Stimulated activated memory B cell treated with anti-CD40 and anti-IgM and Interleukin-4, amounts not matched to agents 10 μg/mL and 1 μg/mL and 100 μg/mL, for 72 hours (primary cell): Measurements from ENCODE around the gene NT5C2.

Experiments used
- ATAC-seq: fragments of 150-1000 bp; cut with Tn5 transposase; 2 replicates; pipeline ENCODE4 v1.10.0; 2021
- H3K27ac Mint-ChIP-seq: one replicate; pipeline ENCODE4 v1.8.0; 2022; ENCODE audit warnings: mild to moderate bottlenecking, mixed read lengths
- H3K27me3 Mint-ChIP-seq: one replicate; pipeline ENCODE4 v1.8.0; 2022; ENCODE audit warnings: mixed read lengths
- H3K36me3 Mint-ChIP-seq: one replicate; pipeline ENCODE4 v1.8.0; 2022; ENCODE audit warnings: mixed read lengths
- H3K4me1 Mint-ChIP-seq: one replicate; pipeline ENCODE4 v1.8.0; 2022; ENCODE audit warnings: mixed read lengths
- H3K4me3 Mint-ChIP-seq: one replicate; pipeline ENCODE4 v1.8.0; 2022; ENCODE audit warnings: mild to moderate bottlenecking, moderate library complexity, mixed read lengths
- H3K9me3 Mint-ChIP-seq: one replicate; pipeline ENCODE4 v1.8.0; 2022; ENCODE audit warnings: mixed read lengths

The NT5C2 gene

GRCh38 chr10:103127241-103127640 lies 65.8 kb downstream of the NT5C2 start:
- Mint-ChIP-seq H3K36me3 (peaks cover 32% of the 10 kb centered on the region), H3K9me3 (no peaks in the 10 kb centered on the region), H3K27me3 (no peaks in the 10 kb centered on the region), H3K4me1 (peaks cover 19% of the 10 kb centered on the region), H3K4me3 (no peak overlapping the region), H3K27ac (no peak overlapping the region)
- ATAC-seq: no peak

GRCh38 chr10:103125323-103126267 lies 67.5 kb downstream of the NT5C2 start:
- peak; percentile 87 for ATAC-seq
- Mint-ChIP-seq H3K27me3 (no peaks in the 10 kb centered on the region), H3K36me3 (peaks cover 15% of the 10 kb centered on the region), H3K4me3 (peak overlapping the region; percentile 3), H3K4me1 (peaks cover 19% of the 10 kb centered on the region), H3K9me3 (no peaks in the 10 kb centered on the region), H3K27ac (peak overlapping the region; percentile 68)

DNA sequence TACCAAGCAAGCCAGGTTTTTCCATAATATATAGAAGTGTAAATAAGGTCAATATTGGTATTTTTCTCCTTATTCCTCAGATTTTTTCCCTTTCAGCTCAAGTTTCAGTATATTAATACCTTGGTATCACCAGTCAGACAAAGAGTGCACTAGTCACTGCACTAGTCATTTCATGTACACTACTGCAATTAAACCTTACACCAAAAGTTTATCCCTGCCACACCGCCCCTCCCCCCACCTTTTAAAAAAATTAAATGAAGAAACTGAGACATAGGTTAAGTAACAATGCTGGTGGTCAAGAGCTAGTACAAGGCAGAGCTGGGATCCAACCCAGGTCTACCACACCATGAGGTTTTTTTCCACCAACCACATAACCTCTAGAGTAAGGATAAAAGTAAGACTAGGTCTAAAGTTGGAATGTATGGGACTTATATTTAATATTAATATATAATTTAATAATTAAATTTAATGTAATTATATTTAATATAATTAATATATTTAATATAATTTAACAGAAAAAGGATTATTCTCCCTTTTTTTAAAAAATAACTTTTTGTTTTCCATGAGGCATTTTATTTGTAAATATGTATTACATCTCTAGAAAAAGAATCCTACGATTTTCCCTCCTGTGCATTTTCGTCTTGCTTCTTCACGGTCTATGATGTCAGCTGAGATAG lies 68.5 kb downstream of the NT5C2 start:
- H3K4me1 Mint-ChIP-seq: peaks cover 19% of the 10 kb centered on the region
- H3K36me3 Mint-ChIP-seq: peaks cover 14% of the 10 kb centered on the region
- no peak overlapping the region for H3K4me3 Mint-ChIP-seq
- no peak overlapping the region for H3K27ac Mint-ChIP-seq
- no peaks in the 10 kb centered on the region for H3K27me3 Mint-ChIP-seq
- no peak for ATAC-seq
- H3K9me3 Mint-ChIP-seq: no peaks in the 10 kb centered on the region

- no peaks in the 10 kb centered on the region for H3K27me3 Mint-ChIP-seq
- H3K27ac Mint-ChIP-seq: no peak overlapping the region
- no peak for ATAC-seq
- no peaks in the 10 kb centered on the region for H3K9me3 Mint-ChIP-seq
- H3K4me1 Mint-ChIP-seq: peaks cover 19% of the 10 kb centered on the region
- no peak overlapping the region for H3K4me3 Mint-ChIP-seq
- peaks cover 14% of the 10 kb centered on the region for H3K36me3 Mint-ChIP-seq
Observed at GRCh38 chr10:103123282-103124024, 69.6 kb downstream of the NT5C2 start.

GRCh38 chr10:103120977-103121735 lies 71.9 kb downstream of the NT5C2 start:
- Mint-ChIP-seq H3K27me3 (no peaks in the 10 kb centered on the region), H3K4me3 (no peak overlapping the region), H3K27ac (no peak overlapping the region), H3K9me3 (no peaks in the 10 kb centered on the region), H3K36me3 (peaks cover 5% of the 10 kb centered on the region), H3K4me1 (peaks cover 6% of the 10 kb centered on the region)
- no peak for ATAC-seq

GRCh38 chr10:103120546-103120945 lies 72.5 kb downstream of the NT5C2 start:
- no peaks in the 10 kb centered on the region for H3K4me1 Mint-ChIP-seq
- H3K4me3 Mint-ChIP-seq: no peak overlapping the region
- no peaks in the 10 kb centered on the region for H3K9me3 Mint-ChIP-seq
- no peak for ATAC-seq
- no peak overlapping the region for H3K27ac Mint-ChIP-seq
- no peaks in the 10 kb centered on the region for H3K27me3 Mint-ChIP-seq
- H3K36me3 Mint-ChIP-seq: no peaks in the 10 kb centered on the region

GRCh38 chr10:103117247-103117646 lies 75.8 kb downstream of the NT5C2 start:
- H3K27me3 Mint-ChIP-seq: no peaks in the 10 kb centered on the region
- no peaks in the 10 kb centered on the region for H3K9me3 Mint-ChIP-seq
- H3K27ac Mint-ChIP-seq: no peak overlapping the region
- H3K4me1 Mint-ChIP-seq: no peaks in the 10 kb centered on the region
- no peak for ATAC-seq
- H3K4me3 Mint-ChIP-seq: no peak overlapping the region
- no peaks in the 10 kb centered on the region for H3K36me3 Mint-ChIP-seq

DNA sequence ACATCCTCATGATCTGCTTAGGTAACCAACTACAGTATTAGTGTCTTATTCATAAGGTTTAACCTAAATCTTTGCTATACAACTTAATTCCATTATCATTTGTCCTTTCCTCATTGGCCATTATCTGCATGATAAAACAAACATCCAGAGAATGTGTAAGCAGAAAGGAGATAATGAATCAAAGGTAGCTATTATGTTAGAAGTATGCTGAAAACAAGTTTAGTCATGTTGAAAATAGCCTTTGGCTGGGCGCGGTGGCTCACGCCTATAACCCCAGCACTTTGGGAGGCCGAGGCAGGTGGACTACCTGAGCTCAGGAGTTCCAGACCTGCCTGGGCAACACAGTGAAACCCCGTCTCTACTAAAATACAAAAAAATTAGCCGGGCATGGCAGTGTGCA lies 78.2 kb downstream of the NT5C2 start:
- H3K4me3 Mint-ChIP-seq: no peak overlapping the region
- H3K27me3 Mint-ChIP-seq: no peaks in the 10 kb centered on the region
- no peaks in the 10 kb centered on the region for H3K9me3 Mint-ChIP-seq
- H3K36me3 Mint-ChIP-seq: peaks cover 9% of the 10 kb centered on the region
- no peak overlapping the region for H3K27ac Mint-ChIP-seq
- H3K4me1 Mint-ChIP-seq: no peaks in the 10 kb centered on the region
- no peak for ATAC-seq

GRCh38 chr10:103111918-103112877 lies 80.9 kb downstream of the NT5C2 start:
- Mint-ChIP-seq H3K4me3 (no peak overlapping the region), H3K4me1 (peaks cover 6% of the 10 kb centered on the region), H3K27ac (no peak overlapping the region), H3K9me3 (no peaks in the 10 kb centered on the region), H3K27me3 (no peaks in the 10 kb centered on the region), H3K36me3 (peaks cover 20% of the 10 kb centered on the region)
- no peak for ATAC-seq

DNA sequence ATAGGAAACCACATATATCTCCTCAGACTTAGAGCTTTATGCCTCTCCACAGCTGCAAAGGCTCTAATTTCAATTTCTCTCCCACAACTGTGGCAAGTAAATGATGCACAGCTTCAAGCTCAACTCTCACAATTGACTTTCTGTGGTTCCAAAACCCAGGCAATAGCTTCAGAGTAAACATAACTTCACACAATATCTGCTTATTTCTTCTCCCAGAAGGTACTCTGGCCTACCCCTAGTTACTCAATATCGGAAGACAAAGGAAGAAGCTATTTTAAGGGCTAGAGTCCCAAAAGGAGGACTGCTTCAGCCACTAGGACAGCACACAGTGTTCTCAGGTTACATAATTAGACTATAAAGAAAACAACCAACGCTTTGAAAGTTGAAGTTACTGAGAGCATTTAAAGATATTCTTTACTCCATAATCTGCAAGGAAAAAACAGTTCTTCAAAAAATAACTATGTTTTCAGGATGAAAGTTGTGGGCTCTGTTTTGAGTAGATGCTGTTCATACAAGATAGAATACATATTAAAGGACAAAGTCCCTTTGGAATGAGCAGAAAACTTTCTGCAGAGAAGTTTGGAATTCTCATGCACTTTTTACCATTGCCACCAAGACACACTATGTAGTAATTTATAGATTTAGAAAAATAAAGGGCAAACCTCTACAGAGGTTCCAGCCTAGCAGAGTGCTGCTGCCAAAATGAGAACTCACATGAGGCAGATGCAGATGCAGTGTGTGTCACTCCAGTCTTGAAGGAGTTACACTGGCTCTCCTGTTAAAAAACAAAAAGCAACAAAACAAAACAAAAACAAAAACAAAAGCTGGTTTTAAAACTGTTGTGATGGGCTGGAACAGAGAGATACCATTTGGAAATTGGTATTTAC lies 81.8 kb downstream of the NT5C2 start:
- Mint-ChIP-seq H3K36me3 (peaks cover 23% of the 10 kb centered on the region), H3K27ac (peak overlapping the region; percentile 41), H3K4me3 (no peak overlapping the region), H3K9me3 (no peaks in the 10 kb centered on the region), H3K27me3 (no peaks in the 10 kb centered on the region), H3K4me1 (peaks cover 6% of the 10 kb centered on the region)
- no peak for ATAC-seq

GRCh38 chr10:103110407-103110806 lies 82.7 kb downstream of the NT5C2 start:
- ATAC-seq: no peak
- no peak overlapping the region for H3K4me3 Mint-ChIP-seq
- H3K27me3 Mint-ChIP-seq: no peaks in the 10 kb centered on the region
- peaks cover 6% of the 10 kb centered on the region for H3K4me1 Mint-ChIP-seq
- no peaks in the 10 kb centered on the region for H3K9me3 Mint-ChIP-seq
- no peak overlapping the region for H3K27ac Mint-ChIP-seq
- peaks cover 26% of the 10 kb centered on the region for H3K36me3 Mint-ChIP-seq

GRCh38 chr10:103109821-103110220 lies 83.3 kb downstream of the NT5C2 start:
- peaks cover 6% of the 10 kb centered on the region for H3K4me1 Mint-ChIP-seq
- no peaks in the 10 kb centered on the region for H3K27me3 Mint-ChIP-seq
- no peak overlapping the region for H3K4me3 Mint-ChIP-seq
- no peaks in the 10 kb centered on the region for H3K9me3 Mint-ChIP-seq
- no peak overlapping the region for H3K27ac Mint-ChIP-seq
- ATAC-seq: no peak
- H3K36me3 Mint-ChIP-seq: peaks cover 26% of the 10 kb centered on the region

- Mint-ChIP-seq H3K27ac (no peak overlapping the region), H3K36me3 (peaks cover 37% of the 10 kb centered on the region), H3K9me3 (no peaks in the 10 kb centered on the region), H3K27me3 (no peaks in the 10 kb centered on the region), H3K4me1 (peaks cover 6% of the 10 kb centered on the region), H3K4me3 (no peak overlapping the region)
- ATAC-seq: no peak
Observed at GRCh38 chr10:103106539-103106938, 86.5 kb downstream of the NT5C2 start.
